Activated naive CD4-positive, alpha-beta T cell treated with anti-CD3 and anti-CD28 coated beads, Interleukin-2, amount 50 U/mL, for 72 hours (primary cell): ENCODE measurements around the gene ZNF154. TPM values are rescaled to one million over a fixed set of nuclear protein-coding genes. Genes with fewer than 3 reads are reported as not detected.
A peak's percentile ranks its signal among the peaks of the same experiment; 100 is the strongest.

Source experiments
- ATAC-seq, 2 donors: fragments of 150-1000 bp; cut with Tn5 transposase; 2 replicates each; pipeline ENCODE4 v1.10.0; 2021; ENCODE audit warnings: mild to moderate bottlenecking in 2 of 2, moderate library complexity in 2 of 2
- DNase-seq, 2 donors: peaks; one replicate each; pipeline ENCODE4 v3.0.0; 2021 to 2022; ENCODE audit warnings: low spot score in 2 of 2
- H3K27ac Mint-ChIP-seq, 2 donors: one replicate each; pipeline ENCODE4 v1.8.0; 2022; ENCODE audit warnings: mild to moderate bottlenecking in 2 of 2, mixed read lengths in 2 of 2
- H3K36me3 Mint-ChIP-seq, 2 donors: one replicate each; pipeline ENCODE4 v1.8.0; 2022; ENCODE audit warnings: mixed read lengths in 2 of 2
- H3K9me3 Mint-ChIP-seq, 2 donors: one replicate each; pipeline ENCODE4 v1.8.0; 2022; ENCODE audit warnings: mixed read lengths in 2 of 2
- total RNA-seq, 2 donors: library from RNA; stranded (reverse); gene quantifications; one replicate each; pipeline ENCODE4 v1.2.3, GENCODE V29; 2022

ZNF154 gene
- total RNA-seq, 2 donors from 2014 or later: 0.62 to 2.1 TPM

- peaks cover 53 to 56% of the 10 kb centered on the region in 2 donors for H3K9me3 Mint-ChIP-seq
- ATAC-seq (no peak), DNase-seq (no peak)
- peaks cover 66 to 68% of the 10 kb centered on the region in 2 donors for H3K36me3 Mint-ChIP-seq
- H3K27ac Mint-ChIP-seq: peak overlapping the region in 1 of 2 donors; percentile 74
Measured at GRCh38 chr19:57651654-57651996, 57.4 kb downstream of the ZNF154 start.

GRCh38 chr19:57648331-57649003, 60.5 kb downstream of the ZNF154 start:
- Mint-ChIP-seq H3K36me3 (peaks cover 40 to 52% of the 10 kb centered on the region in 2 donors), H3K27ac (no peak overlapping the region), H3K9me3 (peaks cover 37 to 39% of the 10 kb centered on the region in 2 donors)
- no peak for ATAC-seq
- DNase-seq: no peak

Other genes starting within 250 kb of the ZNF154 start
- 1 to 10 TPM; 4.1 to 7.8 TPM for gene ZNF772, start 231.6 kb downstream of the ZNF154 start, total RNA-seq
- 1 to 10 TPM; 3.7 to 6.8 TPM for gene ZNF419, start 221.5 kb downstream of the ZNF154 start, total RNA-seq
- 1 to 10 TPM; 4.2 to 7.0 TPM for gene ZNF773, start 209.3 kb downstream of the ZNF154 start, total RNA-seq
- gene ZNF549, start 181.8 kb downstream of the ZNF154 start, total RNA-seq: 1 to 10 TPM; 3.7 to 3.9 TPM
- gene ZNF550, start 149.3 kb downstream of the ZNF154 start, total RNA-seq: 10 to 100 TPM in 1 of 2 donors, 1 to 10 TPM in 1; 6.4 to 14.4 TPM
- gene ZNF416, start 130.3 kb downstream of the ZNF154 start, total RNA-seq: 1 to 10 TPM; 2.0 to 2.5 TPM
- gene ZIK1, start 125.1 kb downstream of the ZNF154 start, total RNA-seq: 1 to 10 TPM; 2.4 to 5.6 TPM
- gene ZNF530, start 109.3 kb downstream of the ZNF154 start, total RNA-seq: 1 to 10 TPM; 3.9 to 5.4 TPM
- gene ZNF134, start 95.0 kb downstream of the ZNF154 start, total RNA-seq: 1 to 10 TPM; 4.2 to 6.7 TPM
- gene ZNF211, start 76.0 kb downstream of the ZNF154 start, total RNA-seq: 10 to 100 TPM in 1 of 2 donors, 1 to 10 TPM in 1; 9.8 to 12.0 TPM
- gene ZSCAN4, start 40.3 kb downstream of the ZNF154 start, total RNA-seq: under 1 TPM in 1 of 2 donors, not detected in 1; 0.18 TPM
- gene ZNF551, start 27.2 kb downstream of the ZNF154 start, total RNA-seq: 1 to 10 TPM; 4.8 to 9.6 TPM
- gene ZNF671, start 18.4 kb upstream of the ZNF154 start, total RNA-seq: 1 to 10 TPM; 7.1 to 7.5 TPM
- 1 to 10 TPM; 7.3 to 9.6 TPM for gene ZNF776, start 37.6 kb upstream of the ZNF154 start, total RNA-seq
- 10 to 100 TPM; 16.1 to 21.3 TPM for gene ZNF586, start 60.5 kb upstream of the ZNF154 start, total RNA-seq
- gene ZNF552, start 105.7 kb upstream of the ZNF154 start, total RNA-seq: 1 to 10 TPM; 6.2 to 7.1 TPM
- gene ZNF587B, start 121.1 kb upstream of the ZNF154 start, total RNA-seq: 10 to 100 TPM in 1 of 2 donors, 1 to 10 TPM in 1; 9.2 to 20.9 TPM
- 10 to 100 TPM; 28.7 to 36.6 TPM for gene ZNF587, start 140.7 kb upstream of the ZNF154 start, total RNA-seq
- gene ZNF814, start 179.8 kb upstream of the ZNF154 start, total RNA-seq: 10 to 100 TPM; 12.1 to 18.1 TPM
- gene ZNF417, start 207.4 kb upstream of the ZNF154 start, total RNA-seq: 10 to 100 TPM; 13.7 to 16.8 TPM
- gene ZNF418, start 226.2 kb upstream of the ZNF154 start, total RNA-seq: 1 to 10 TPM; 2.4 to 3.1 TPM
- gene ZNF256, start 238.5 kb upstream of the ZNF154 start, total RNA-seq: 1 to 10 TPM; 5.0 to 6.0 TPM